ENCODE results near the gene RAET1L.
"Not testable (repeated sequence)": the region's sequence is repeated elsewhere in the genome, so short reads cannot be mapped to it uniquely, and the experiment has no call there.

GRCh38 chr6:150003599-150003998, 21.7 kb downstream of the RAET1L start:
- TF ChIP-seq, protein P1, sequence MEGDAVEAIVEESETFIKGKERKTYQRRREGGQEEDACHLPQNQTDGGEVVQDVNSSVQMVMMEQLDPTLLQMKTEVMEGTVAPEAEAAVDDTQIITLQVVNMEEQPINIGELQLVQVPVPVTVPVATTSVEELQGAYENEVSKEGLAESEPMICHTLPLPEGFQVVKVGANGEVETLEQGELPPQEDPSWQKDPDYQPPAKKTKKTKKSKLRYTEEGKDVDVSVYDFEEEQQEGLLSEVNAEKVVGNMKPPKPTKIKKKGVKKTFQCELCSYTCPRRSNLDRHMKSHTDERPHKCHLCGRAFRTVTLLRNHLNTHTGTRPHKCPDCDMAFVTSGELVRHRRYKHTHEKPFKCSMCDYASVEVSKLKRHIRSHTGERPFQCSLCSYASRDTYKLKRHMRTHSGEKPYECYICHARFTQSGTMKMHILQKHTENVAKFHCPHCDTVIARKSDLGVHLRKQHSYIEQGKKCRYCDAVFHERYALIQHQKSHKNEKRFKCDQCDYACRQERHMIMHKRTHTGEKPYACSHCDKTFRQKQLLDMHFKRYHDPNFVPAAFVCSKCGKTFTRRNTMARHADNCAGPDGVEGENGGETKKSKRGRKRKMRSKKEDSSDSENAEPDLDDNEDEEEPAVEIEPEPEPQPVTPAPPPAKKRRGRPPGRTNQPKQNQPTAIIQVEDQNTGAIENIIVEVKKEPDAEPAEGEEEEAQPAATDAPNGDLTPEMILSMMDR (conservative IDR thresholded peaks at IDR 0.05) = not testable (repeated sequence)
- TF ChIP-seq ZFX (IDR thresholded peaks at IDR 0.05) = not testable (repeated sequence)
